Measurements from ENCODE around the gene CDC25B. TPM values are rescaled to one million over a fixed set of nuclear protein-coding genes. Genes with fewer than 3 reads are reported as not detected.
A peak's percentile ranks its signal among the peaks of the same experiment; 100 is the strongest.

Gene CDC25B
- total and polyA plus RNA-seq, 2 experiments from 2014 or later = 18.2 to 20.1 TPM

DNA sequence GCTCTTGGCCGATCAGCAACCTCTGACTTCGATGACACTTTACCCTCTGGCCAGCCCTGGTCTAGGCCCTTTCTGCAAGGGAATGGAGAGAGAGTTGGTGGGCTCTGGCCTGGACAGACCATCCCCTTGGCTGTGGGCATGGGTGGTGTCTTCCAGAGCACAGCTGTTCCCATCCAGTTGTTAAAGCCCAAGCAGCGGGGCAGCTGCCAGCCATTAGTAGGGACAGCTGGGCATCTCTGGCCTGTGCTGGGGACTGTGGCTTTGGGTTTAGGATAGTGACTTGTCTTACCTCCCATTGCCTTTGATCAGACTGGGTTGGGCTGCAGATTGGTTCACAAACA, 2.8 kb downstream of the CDC25B start:
- Histone ChIP-seq H3K9ac (peak overlapping the region; percentile 94; the same call in 1 of the 2 replicates), H3K79me2 (ENCODE audit: insufficient read depth) (peaks cover 41% of the 10 kb centered on the region), H3K4me2 (ENCODE audit: unreplicated experiment) (no peak overlapping the region), H2AFZ (no peak overlapping the region), H3K27me3 (replicated peaks; ENCODE audit: insufficient read depth) (no peaks in the 10 kb centered on the region), H4K20me1 (ENCODE audit: insufficient read depth) (no peaks in the 10 kb centered on the region), H3K36me3 (ENCODE audit: low read depth) (no peaks in the 10 kb centered on the region; the same call in 1 of the 2 replicates), H3K27ac (no peak overlapping the region), H3K4me3 (no peak overlapping the region), H3K4me1 (ENCODE audit: insufficient read depth) (0 out of 2 replicates have a peak, but pooled peaks cover 12% of the 10 kb centered on the region), H3F3A (ENCODE audit: insufficient read depth) (no peaks in the 10 kb centered on the region), H3K9me3 (ENCODE audit: low read depth) (no peaks in the 10 kb centered on the region), H3K9me2 (ENCODE audit: insufficient read depth) (no peaks in the 10 kb centered on the region)
- WGBS, 2 experiments (ENCODE audit: low coverage in 1 of 2, low lambda C conversion rate in 2 of 2, missing lambda C conversion rate in 2 of 2) = 92 to 93% methylated on average over 3 of the region's 3 CpGs
- in situ Hi-C loops (cut with MboI) = no loop called here
- TF ChIP-seq EZH2 (IDR thresholded peaks at IDR 0.05; ENCODE audit: insufficient read depth, poor library complexity, severe bottlenecking) (no peak), EZH2phosphoT487 (IDR thresholded peaks at IDR 0.05; ENCODE audit: insufficient read depth, low read depth) (no peak)
- no peak for DNase-seq

DNA sequence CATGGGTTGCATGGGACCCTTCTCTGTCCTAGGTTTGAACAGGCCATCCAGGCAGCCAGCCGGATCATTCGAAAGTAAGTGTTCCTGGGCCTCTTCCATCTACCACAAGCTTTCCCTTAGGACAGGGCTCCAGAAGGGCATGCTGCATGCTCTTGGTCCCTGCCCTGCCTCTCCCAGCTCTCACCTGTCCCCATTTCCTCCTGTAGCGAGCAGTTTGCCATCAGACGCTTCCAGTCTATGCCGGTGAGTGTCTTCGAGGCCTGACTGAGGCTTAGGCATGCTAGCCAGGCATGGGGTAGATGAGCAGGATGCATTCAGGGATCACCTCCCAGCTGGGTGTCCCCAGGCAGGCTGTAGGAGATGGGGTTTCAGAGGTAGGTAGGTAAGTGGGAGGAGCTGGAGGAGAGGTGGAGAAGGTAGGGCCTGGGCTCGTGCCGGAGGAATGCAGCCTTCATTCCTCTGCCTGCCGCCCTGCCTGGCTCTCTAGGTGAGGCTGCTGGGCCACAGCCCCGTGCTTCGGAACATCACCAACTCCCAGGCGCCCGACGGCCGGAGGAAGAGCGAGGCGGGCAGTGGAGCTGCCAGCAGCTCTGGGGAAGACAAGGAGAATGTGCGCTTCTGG, 4.3 kb downstream of the CDC25B start:
- Histone ChIP-seq H3K4me1 (ENCODE audit: insufficient read depth) (peaks cover 16% of the 10 kb centered on the region; the same call in 1 of the 2 replicates), H3K27ac (no peak overlapping the region)

DNA sequence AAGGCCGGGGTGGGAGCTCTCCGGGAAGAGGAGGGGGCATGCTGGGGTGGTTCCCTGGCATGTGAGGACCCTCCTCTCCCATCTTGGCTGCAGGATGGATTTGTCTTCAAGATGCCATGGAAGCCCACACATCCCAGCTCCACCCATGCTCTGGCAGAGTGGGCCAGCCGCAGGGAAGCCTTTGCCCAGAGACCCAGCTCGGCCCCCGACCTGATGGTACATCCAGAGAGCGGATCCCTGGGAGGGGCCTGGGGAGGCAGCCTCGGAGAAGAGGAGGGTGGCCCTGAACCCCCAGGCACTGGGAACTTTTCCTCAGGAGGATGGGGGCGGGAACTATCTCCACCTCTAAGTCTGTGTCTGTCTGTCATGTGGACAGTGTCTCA, 4.8 kb downstream of the CDC25B start:
- no peaks in the 10 kb centered on the region for H3K27me3 ChIP-seq (replicated peaks; ENCODE audit: insufficient read depth)
- H3K9me3 ChIP-seq (ENCODE audit: low read depth) = no peaks in the 10 kb centered on the region
- H3K4me3 ChIP-seq = no peak overlapping the region
- peaks cover 41% of the 10 kb centered on the region for H3K79me2 ChIP-seq (ENCODE audit: insufficient read depth)
- TF ChIP-seq EZH2phosphoT487 (IDR thresholded peaks at IDR 0.05; ENCODE audit: insufficient read depth, low read depth) = no peak
- TF ChIP-seq EZH2 (IDR thresholded peaks at IDR 0.05; ENCODE audit: insufficient read depth, poor library complexity, severe bottlenecking) = no peak
- no peak overlapping the region for H3K4me2 ChIP-seq (ENCODE audit: unreplicated experiment)
- H3K36me3 ChIP-seq (ENCODE audit: low read depth) = no peaks in the 10 kb centered on the region; the same call in 1 of the 2 replicates
- H3K9ac ChIP-seq = no peak overlapping the region
- no peaks in the 10 kb centered on the region for H4K20me1 ChIP-seq (ENCODE audit: insufficient read depth)
- no peak overlapping the region for H3K27ac ChIP-seq
- 77 to 84% methylated on average over 6 to 8 of the region's 8 CpGs for WGBS, 2 experiments (ENCODE audit: low coverage in 1 of 2, low lambda C conversion rate in 2 of 2, missing lambda C conversion rate in 2 of 2)
- peaks cover 21% of the 10 kb centered on the region for H3K4me1 ChIP-seq (ENCODE audit: insufficient read depth)
- H3K9me2 ChIP-seq (ENCODE audit: insufficient read depth) = no peaks in the 10 kb centered on the region
- in situ Hi-C loops (cut with MboI) = no loop called here
- no peak for DNase-seq
- peaks cover 9% of the 10 kb centered on the region for H3F3A ChIP-seq (ENCODE audit: insufficient read depth)
- H2AFZ ChIP-seq = no peak overlapping the region

More for the DNA sequence above, 4.3 kb downstream of the CDC25B start:
- H3K36me3 ChIP-seq (ENCODE audit: low read depth) = no peaks in the 10 kb centered on the region; the same call in 1 of the 2 replicates
- WGBS, 2 experiments (ENCODE audit: low coverage in 1 of 2, low lambda C conversion rate in 2 of 2, missing lambda C conversion rate in 2 of 2) = 89 to 91% methylated on average over 18 of the region's 18 CpGs
- H2AFZ ChIP-seq = no peak overlapping the region
- H3K27me3 ChIP-seq (replicated peaks; ENCODE audit: insufficient read depth) = no peaks in the 10 kb centered on the region
- peaks cover 4% of the 10 kb centered on the region for H3F3A ChIP-seq (ENCODE audit: insufficient read depth)
- no peaks in the 10 kb centered on the region for H3K9me3 ChIP-seq (ENCODE audit: low read depth)
- H4K20me1 ChIP-seq (ENCODE audit: insufficient read depth) = no peaks in the 10 kb centered on the region
- no peak for DNase-seq
- peaks cover 41% of the 10 kb centered on the region for H3K79me2 ChIP-seq (ENCODE audit: insufficient read depth)
- in situ Hi-C loops (cut with MboI) = no loop called here
- H3K4me3 ChIP-seq = no peak overlapping the region
- no peak overlapping the region for H3K4me2 ChIP-seq (ENCODE audit: unreplicated experiment)
- H3K9me2 ChIP-seq (ENCODE audit: insufficient read depth) = no peaks in the 10 kb centered on the region
- no peak for TF ChIP-seq EZH2 (IDR thresholded peaks at IDR 0.05; ENCODE audit: insufficient read depth, poor library complexity, severe bottlenecking)
- TF ChIP-seq EZH2phosphoT487 (IDR thresholded peaks at IDR 0.05; ENCODE audit: insufficient read depth, low read depth) = no peak
- no peak overlapping the region for H3K9ac ChIP-seq

DNA sequence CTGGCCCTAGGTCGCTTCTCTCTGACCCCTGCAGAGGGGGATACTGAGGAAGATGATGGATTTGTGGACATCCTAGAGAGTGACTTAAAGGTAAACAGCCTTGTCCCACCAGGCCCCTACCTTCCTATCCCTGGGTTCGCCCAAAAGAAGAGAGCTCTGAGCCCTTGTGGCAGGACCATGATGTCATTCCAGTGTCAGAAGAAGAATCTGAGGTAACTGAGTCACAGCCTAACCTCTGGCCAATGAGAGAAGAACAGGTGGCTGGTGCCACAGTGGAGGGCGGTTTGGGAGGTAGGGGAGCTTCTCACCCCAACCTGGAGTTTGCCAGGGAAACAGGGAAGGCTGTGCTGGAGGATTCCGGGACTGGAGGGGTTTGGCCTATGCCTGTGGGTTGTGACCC, 5.2 kb downstream of the CDC25B start:
- Histone ChIP-seq H2AFZ (no peak overlapping the region), H3K36me3 (ENCODE audit: low read depth) (no peaks in the 10 kb centered on the region; the same call in 1 of the 2 replicates), H3K4me2 (ENCODE audit: unreplicated experiment) (no peak overlapping the region), H3K9me3 (ENCODE audit: low read depth) (no peaks in the 10 kb centered on the region), H3K79me2 (ENCODE audit: insufficient read depth) (peaks cover 41% of the 10 kb centered on the region), H3K27ac (no peak overlapping the region), H3K9ac (no peak overlapping the region), H3K4me3 (no peak overlapping the region), H3K9me2 (ENCODE audit: insufficient read depth) (no peaks in the 10 kb centered on the region), H3F3A (ENCODE audit: insufficient read depth) (peaks cover 14% of the 10 kb centered on the region), H3K4me1 (ENCODE audit: insufficient read depth) (peaks cover 25% of the 10 kb centered on the region), H3K27me3 (replicated peaks; ENCODE audit: insufficient read depth) (no peaks in the 10 kb centered on the region), H4K20me1 (ENCODE audit: insufficient read depth) (no peaks in the 10 kb centered on the region)
- no peak for DNase-seq
- in situ Hi-C loops (cut with MboI) = no loop called here
- TF ChIP-seq EZH2phosphoT487 (IDR thresholded peaks at IDR 0.05; ENCODE audit: insufficient read depth, low read depth) = no peak
- TF ChIP-seq EZH2 (IDR thresholded peaks at IDR 0.05; ENCODE audit: insufficient read depth, poor library complexity, severe bottlenecking) = no peak
- WGBS, 2 experiments (ENCODE audit: low coverage in 1 of 2, low lambda C conversion rate in 2 of 2, missing lambda C conversion rate in 2 of 2) = 94 to 97% methylated on average over 4 of the region's 4 CpGs
